GM12878 (cell line): ENCODE measurements around the gene KIF9.

Source experiments
- ETV6 ChIP-seq, 2 experiments: fragments of 450-650 bp in 1 of 2; IDR thresholded peaks in 1 of 2; conservative IDR thresholded peaks in 1 of 2; 2 replicates each; pipeline ENCODE4 v1.6.1; 2014; ENCODE audit warnings: antibody characterized with exemption in 1 of 2, borderline replicate concordance in 1 of 2, low read depth in 1 of 2, mild to moderate bottlenecking in 1 of 2, moderate library complexity in 1 of 2
- EZH2 ChIP-seq: IDR thresholded peaks from 2 replicates; pipeline ENCODE4 v1.6.1; 2012; ENCODE audit warnings: low read depth, mild to moderate bottlenecking, control low read depth, inconsistent platforms, low read length, borderline replicate concordance; ENCODE audit not compliant: control insufficient read depth
- HDAC6 ChIP-seq: fragments of 200-600 bp; sonication (generic); IDR thresholded peaks from one replicate; pipeline ENCODE4 v1.8.0; 2017; ENCODE audit warnings: antibody characterized with exemption; ENCODE audit not compliant: unreplicated experiment
- NRF1 ChIP-seq: conservative IDR thresholded peaks from 2 replicates; pipeline ENCODE4 v1.6.1; 2011; ENCODE audit warnings: mild to moderate bottlenecking, low read depth, low read length, improper control_type of control experiment
- POLR2AphosphoS5 ChIP-seq: IDR thresholded peaks from 2 replicates; pipeline ENCODE4 v1.6.1; 2011; ENCODE audit warnings: mild to moderate bottlenecking, low read length, inconsistent platforms
- RAD21 ChIP-seq: IDR thresholded peaks from 2 replicates; pipeline ENCODE4 v1.6.1; 2011; ENCODE audit warnings: mild to moderate bottlenecking, low read depth, low read length, moderate library complexity; ENCODE audit not compliant: insufficient read depth
- RCOR1 ChIP-seq: conservative IDR thresholded peaks from 2 replicates; pipeline ENCODE4 v1.6.1; 2012; ENCODE audit warnings: low read depth, low read length, improper control_type of control experiment
- TF ChIP-seq, protein P1 (sequence below), 3 experiments: IDR thresholded peaks in 2 of 3; conservative IDR thresholded peaks in 1 of 3; 2 replicates each; pipeline ENCODE4 v1.5.1; 2011; ENCODE audit warnings: low read depth in 3 of 3, low read length in 3 of 3, mild to moderate bottlenecking in 3 of 3, control low read depth in 2 of 3, moderate library complexity in 2 of 3, inconsistent platforms in 1 of 3, mixed read lengths in 1 of 3; ENCODE audit not compliant: control insufficient read depth in 2 of 3, insufficient read depth in 1 of 3; ENCODE audit errors: extremely low read depth in 1 of 3
- TF ChIP-seq, protein P2 (sequence below): IDR thresholded peaks from 2 replicates; pipeline ENCODE4 v1.6.1; 2011; ENCODE audit warnings: mild to moderate bottlenecking, low read depth, low read length, moderate library complexity; ENCODE audit not compliant: insufficient replicate concordance

GRCh38 chr3:47244531-47245100 lies 38.0 kb downstream of the KIF9 start:
- TF ChIP-seq POLR2AphosphoS5: no peak
- TF ChIP-seq HDAC6: no peak
- TF ChIP-seq, protein P1, sequence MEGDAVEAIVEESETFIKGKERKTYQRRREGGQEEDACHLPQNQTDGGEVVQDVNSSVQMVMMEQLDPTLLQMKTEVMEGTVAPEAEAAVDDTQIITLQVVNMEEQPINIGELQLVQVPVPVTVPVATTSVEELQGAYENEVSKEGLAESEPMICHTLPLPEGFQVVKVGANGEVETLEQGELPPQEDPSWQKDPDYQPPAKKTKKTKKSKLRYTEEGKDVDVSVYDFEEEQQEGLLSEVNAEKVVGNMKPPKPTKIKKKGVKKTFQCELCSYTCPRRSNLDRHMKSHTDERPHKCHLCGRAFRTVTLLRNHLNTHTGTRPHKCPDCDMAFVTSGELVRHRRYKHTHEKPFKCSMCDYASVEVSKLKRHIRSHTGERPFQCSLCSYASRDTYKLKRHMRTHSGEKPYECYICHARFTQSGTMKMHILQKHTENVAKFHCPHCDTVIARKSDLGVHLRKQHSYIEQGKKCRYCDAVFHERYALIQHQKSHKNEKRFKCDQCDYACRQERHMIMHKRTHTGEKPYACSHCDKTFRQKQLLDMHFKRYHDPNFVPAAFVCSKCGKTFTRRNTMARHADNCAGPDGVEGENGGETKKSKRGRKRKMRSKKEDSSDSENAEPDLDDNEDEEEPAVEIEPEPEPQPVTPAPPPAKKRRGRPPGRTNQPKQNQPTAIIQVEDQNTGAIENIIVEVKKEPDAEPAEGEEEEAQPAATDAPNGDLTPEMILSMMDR (IDR thresholded peaks at IDR 0.05 in 2 of 3, conservative IDR thresholded peaks at IDR 0.05 in 1 of 3; ENCODE audit: control insufficient read depth in 2 of 3, extremely low read depth in 1 of 3, insufficient read depth in 1 of 3, low read depth in 3 of 3, low read length in 3 of 3): no peak
- no peak for TF ChIP-seq ETV6 (conservative IDR thresholded peaks at IDR 0.05 in 1 of 2, IDR thresholded peaks at IDR 0.05 in 1 of 2; ENCODE audit: borderline replicate concordance in 1 of 2, low read depth in 1 of 2)
- TF ChIP-seq RCOR1: no peak
- no peak for TF ChIP-seq NRF1
- no peak for TF ChIP-seq RAD21
- no peak for TF ChIP-seq EZH2
- TF ChIP-seq, protein P2, sequence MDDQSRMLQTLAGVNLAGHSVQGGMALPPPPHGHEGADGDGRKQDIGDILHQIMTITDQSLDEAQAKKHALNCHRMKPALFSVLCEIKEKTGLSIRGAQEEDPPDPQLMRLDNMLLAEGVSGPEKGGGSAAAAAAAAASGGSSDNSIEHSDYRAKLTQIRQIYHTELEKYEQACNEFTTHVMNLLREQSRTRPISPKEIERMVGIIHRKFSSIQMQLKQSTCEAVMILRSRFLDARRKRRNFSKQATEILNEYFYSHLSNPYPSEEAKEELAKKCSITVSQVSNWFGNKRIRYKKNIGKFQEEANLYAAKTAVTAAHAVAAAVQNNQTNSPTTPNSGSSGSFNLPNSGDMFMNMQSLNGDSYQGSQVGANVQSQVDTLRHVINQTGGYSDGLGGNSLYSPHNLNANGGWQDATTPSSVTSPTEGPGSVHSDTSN: no peak
